AG10803 (cell line): Measurements from ENCODE around the gene PTPRD.

Experiments used
- DNase-seq: peaks from one replicate; pipeline ENCODE4 v3.0.0; 2010; ENCODE audit warnings: low read depth
- H3K4me3 ChIP-seq: 2 replicates; pipeline ENCODE4 v1.5.1; 2011; ENCODE audit warnings: mild to moderate bottlenecking, low read length, control low read depth
- CTCF ChIP-seq: conservative IDR thresholded peaks from 2 replicates; pipeline ENCODE4 v1.5.1; 2011; ENCODE audit warnings: mild to moderate bottlenecking, low read length, control low read depth, inconsistent platforms

Gene PTPRD

DNA sequence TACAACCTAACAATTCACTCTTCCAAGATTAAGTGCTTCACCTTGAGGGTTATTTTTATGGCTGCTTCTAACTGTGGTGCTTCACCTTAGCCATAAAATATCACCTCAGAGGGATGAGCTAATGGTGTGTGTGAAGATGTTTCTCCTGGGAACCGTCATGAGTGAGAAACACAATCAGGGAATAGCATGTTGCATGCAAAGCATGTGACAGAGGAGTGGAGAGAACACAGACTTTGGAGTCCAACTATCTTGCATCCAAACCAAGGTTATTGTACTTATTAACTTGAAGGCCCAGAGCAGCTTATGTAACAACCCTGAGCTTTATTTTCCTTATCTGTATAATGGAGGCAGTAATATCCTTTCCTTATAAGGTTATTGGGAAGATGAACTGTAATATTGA, 1724.2 kb downstream of the PTPRD start:
- no peak for DNase-seq
- no peak overlapping the region for H3K4me3 ChIP-seq
- no peak for TF ChIP-seq CTCF

DNA sequence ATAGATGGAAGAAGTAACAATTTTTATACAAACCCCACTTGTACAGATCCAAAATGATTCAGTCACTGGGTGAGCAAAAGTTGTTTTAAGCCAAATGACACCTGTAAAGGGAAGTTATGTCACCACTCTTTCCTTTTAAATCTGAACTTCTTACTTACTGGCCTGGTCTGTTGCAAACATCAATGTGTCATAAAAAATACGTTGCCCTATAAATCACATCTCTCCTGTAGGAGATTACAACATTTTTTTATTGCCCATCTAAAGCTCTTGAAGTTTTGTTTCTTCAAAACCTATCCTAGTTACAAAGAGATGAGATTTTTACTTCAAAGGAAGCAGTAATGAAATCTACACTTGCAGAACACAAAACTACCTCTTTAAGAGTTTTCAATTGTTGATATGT, 1725.4 kb downstream of the PTPRD start:
- TF ChIP-seq CTCF, result no peak
- DNase-seq, result no peak
- no peak overlapping the region for H3K4me3 ChIP-seq

- DNase-seq, result no peak
- no peak overlapping the region for H3K4me3 ChIP-seq
- TF ChIP-seq CTCF, result no peak
Observed at GRCh38 chr9:8883321-8883720, 1729.5 kb downstream of the PTPRD start.

DNA sequence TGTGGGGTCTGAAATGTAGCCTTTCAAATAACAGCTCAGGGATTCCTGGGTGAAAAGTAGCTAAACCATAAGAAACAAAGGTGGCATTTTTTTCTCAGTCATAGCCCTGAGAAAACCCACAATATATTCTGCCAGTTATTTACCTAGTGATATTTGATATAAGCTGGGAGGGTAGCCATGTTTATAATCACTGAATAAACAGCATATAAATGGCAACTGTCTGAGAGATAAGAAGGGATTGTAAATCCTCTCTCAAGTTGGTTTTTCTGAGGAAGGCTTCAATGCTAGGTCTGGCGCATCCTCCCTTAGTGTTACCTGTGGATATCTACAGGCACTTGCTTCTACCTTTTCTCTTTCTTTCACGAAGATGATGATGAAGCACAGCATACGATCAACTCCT, 1732.7 kb downstream of the PTPRD start:
- TF ChIP-seq CTCF, result no peak
- H3K4me3 ChIP-seq, result no peak overlapping the region
- no peak for DNase-seq

GRCh38 chr9:8879284-8879683, 1733.5 kb downstream of the PTPRD start:
- DNase-seq, result no peak
- H3K4me3 ChIP-seq, result no peak overlapping the region
- no peak for TF ChIP-seq CTCF

DNA sequence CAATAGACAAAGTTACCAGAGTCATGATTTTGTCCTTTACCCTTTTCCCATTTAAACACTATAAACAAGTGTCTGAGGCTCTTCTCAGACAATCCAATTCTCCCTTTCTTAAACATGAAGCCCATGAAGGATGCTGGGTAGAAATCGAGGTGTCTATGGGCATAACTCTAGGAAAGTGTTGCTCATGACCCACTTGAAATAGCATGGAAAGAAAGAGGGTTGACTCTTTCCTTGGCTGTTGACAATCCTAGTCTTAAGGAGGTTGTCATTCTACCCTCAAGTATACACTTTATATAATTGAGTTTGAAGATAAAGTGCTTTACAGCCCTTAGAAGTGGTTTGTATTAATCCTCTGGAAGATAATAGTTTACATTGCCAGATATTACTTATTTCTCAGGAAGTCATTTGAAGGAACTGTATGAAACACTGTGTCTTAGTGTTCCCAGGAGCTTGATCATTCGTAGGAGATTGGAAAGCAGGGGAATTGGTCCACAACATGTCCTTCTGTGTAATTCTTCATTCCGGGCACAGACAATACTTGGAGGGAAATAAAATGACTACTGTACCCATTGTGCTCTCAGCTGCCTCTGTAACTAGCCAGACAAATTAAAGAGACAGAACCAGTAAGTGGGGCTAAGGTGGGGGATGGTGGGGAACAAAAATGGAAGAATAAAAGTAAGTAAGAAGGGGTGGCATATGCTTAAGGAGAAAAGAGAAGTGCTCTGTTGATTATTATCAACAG, 1734.9 kb downstream of the PTPRD start:
- H3K4me3 ChIP-seq, result no peak overlapping the region
- TF ChIP-seq CTCF, result no peak
- DNase-seq, result no peak

GRCh38 chr9:8876303-8876702, 1736.5 kb downstream of the PTPRD start:
- TF ChIP-seq CTCF, result no peak
- DNase-seq, result no peak
- no peak overlapping the region for H3K4me3 ChIP-seq
